IMR-90 (cell line): ENCODE data around the gene STAT3. TPM values are rescaled to one million over a fixed set of nuclear protein-coding genes. Genes with fewer than 3 reads are reported as not detected.
A peak's percentile ranks its signal among the peaks of the same experiment; 100 is the strongest.

Experiments
- ATAC-seq: fragments of 200-7000 bp; cut with Tn5 transposase; 2 replicates; pipeline ENCODE4 v1.9.1; 2020; ENCODE audit warnings: low read depth, mild to moderate bottlenecking, moderate library complexity
- BruUV-seq: library from RNA; stranded (reverse); fragments of 400-500 nt; replicated peaks from 2 replicates; lab custom pipeline; 2021; lab: Mats Ljungman, UMichigan
- CTCF ChIA-PET: fragments of 300-600 bp; formaldehyde crosslinking; extraction: SDS; loops from one replicate; lab custom pipeline; 2021; ENCODE audit warnings: antibody characterized with exemption; lab: Yijun Ruan, JAX
- POLR2A ChIA-PET: fragments of 300-600 bp; sonication (Branson Sonifier 250); formaldehyde crosslinking; loops from one replicate; lab custom pipeline; 2022; ENCODE audit warnings: antibody characterized with exemption; ENCODE audit not compliant: unreplicated experiment; lab: Charles Lee
- DNase-seq: peaks from one replicate; pipeline ENCODE4 v3.0.0; 2013
- H2AFZ ChIP-seq: replicated peaks from 2 replicates; pipeline ENCODE3; 2013; ENCODE audit warnings: low read length, mild to moderate bottlenecking; ENCODE audit not compliant: poor library complexity
- H2AK5ac ChIP-seq: 2 replicates; pipeline ENCODE4 v1.6.1; 2013; ENCODE audit warnings: low read depth, low read length, inconsistent platforms
- H2AK9ac ChIP-seq: replicated peaks from 2 replicates; pipeline ENCODE3; 2013; ENCODE audit warnings: mild to moderate bottlenecking, low read depth, low read length, moderate library complexity; ENCODE audit not compliant: poor library complexity
- H2BK120ac ChIP-seq: 2 replicates; pipeline ENCODE4 v1.6.1; 2013; ENCODE audit warnings: low read depth, low read length, inconsistent platforms
- H2BK15ac ChIP-seq: 3 replicates; pipeline ENCODE4 v1.6.1; 2013; ENCODE audit warnings: low read depth, low read length, inconsistent platforms
- H2BK20ac ChIP-seq: 2 replicates; pipeline ENCODE4 v1.6.1; 2013; ENCODE audit warnings: low read depth, mild to moderate bottlenecking, inconsistent platforms, low read length, moderate library complexity
- H2BK5ac ChIP-seq: 2 replicates; pipeline ENCODE4 v1.6.1; 2013; ENCODE audit warnings: mild to moderate bottlenecking, low read depth, low read length, inconsistent platforms; ENCODE audit not compliant: poor library complexity, severe bottlenecking
- H3K14ac ChIP-seq: replicated peaks from 2 replicates; pipeline ENCODE4 v1.6.1; 2013; ENCODE audit warnings: low read depth, low read length, inconsistent platforms
- H3K18ac ChIP-seq: 2 replicates; pipeline ENCODE4 v1.6.1; 2013; ENCODE audit warnings: low read depth, low read length, control low read depth
- H3K23ac ChIP-seq: 2 replicates; pipeline ENCODE4 v1.6.1; 2013; ENCODE audit warnings: low read depth, low read length, inconsistent platforms
- H3K27ac ChIP-seq: 2 replicates; pipeline ENCODE4 v1.5.1; 2013; ENCODE audit warnings: mild to moderate bottlenecking, control low read depth, low read length; ENCODE audit not compliant: insufficient read depth
- H3K27me3 ChIP-seq: 2 replicates; pipeline ENCODE4 v1.6.1; 2013; ENCODE audit warnings: low read length; ENCODE audit not compliant: control insufficient read depth, insufficient read depth
- H3K36me3 ChIP-seq: 2 replicates; pipeline ENCODE4 v1.6.1; 2013; ENCODE audit warnings: low read length, mixed read lengths; ENCODE audit not compliant: control insufficient read depth, insufficient read depth
- H3K4ac ChIP-seq: 2 replicates; pipeline ENCODE4 v1.6.1; 2013; ENCODE audit warnings: low read depth, low read length, inconsistent platforms
- H3K4me1 ChIP-seq: 2 replicates; pipeline ENCODE4 v1.6.1; 2013; ENCODE audit warnings: low read length, mixed read lengths; ENCODE audit not compliant: control insufficient read depth, insufficient read depth
- H3K4me2 ChIP-seq: 2 replicates; pipeline ENCODE4 v1.6.1; 2013; ENCODE audit warnings: low read depth, mild to moderate bottlenecking, control low read depth, low read length, moderate library complexity
- H3K4me3 ChIP-seq: 2 replicates; pipeline ENCODE4 v1.5.1; 2013; ENCODE audit warnings: low read depth, mild to moderate bottlenecking, control low read depth, low read length, moderate library complexity; ENCODE audit not compliant: insufficient read depth
- H3K56ac ChIP-seq: 2 replicates; pipeline ENCODE4 v1.6.1; 2013; ENCODE audit warnings: low read length, inconsistent platforms; ENCODE audit not compliant: insufficient read depth; ENCODE audit errors: extremely low read depth
- H3K79me1 ChIP-seq, 2 experiments: 2 replicates each; pipeline ENCODE4 v1.6.1; 2013; ENCODE audit warnings: low read length in 2 of 2, inconsistent platforms in 1 of 2, low read depth in 1 of 2
- H3K9ac ChIP-seq: 2 replicates; pipeline ENCODE4 v1.6.1; 2013; ENCODE audit warnings: low read depth, low read length, control low read depth
- H3K9me1 ChIP-seq: 2 replicates; pipeline ENCODE4 v1.6.1; 2013; ENCODE audit warnings: low read length, inconsistent platforms; ENCODE audit not compliant: insufficient read depth
- H3K9me3 ChIP-seq: 2 replicates; pipeline ENCODE4 v1.6.1; 2013; ENCODE audit warnings: low read length; ENCODE audit not compliant: control insufficient read depth, insufficient read depth
- H4K20me1 ChIP-seq: 2 replicates; pipeline ENCODE4 v1.6.1; 2013; ENCODE audit warnings: low read length, inconsistent platforms; ENCODE audit not compliant: insufficient read depth
- H4K5ac ChIP-seq: 2 replicates; pipeline ENCODE4 v1.6.1; 2013; ENCODE audit warnings: mild to moderate bottlenecking, low read depth, low read length, control low read depth
- H4K8ac ChIP-seq, 2 experiments: 2 replicates each; pipeline ENCODE4 v1.6.1; 2013; ENCODE audit warnings: low read depth in 2 of 2, low read length in 2 of 2, control low read depth in 1 of 2, inconsistent platforms in 1 of 2
- H4K91ac ChIP-seq: 2 replicates; pipeline ENCODE4 v1.6.1; 2013; ENCODE audit warnings: low read depth, low read length, inconsistent platforms; ENCODE audit not compliant: insufficient read depth
- BHLHE40 ChIP-seq: fragments of 150-350 bp; IDR thresholded peaks from 2 replicates; pipeline ENCODE4 v1.6.1; 2016; ENCODE audit warnings: mild to moderate bottlenecking, low read depth, low read length
- CEBPB ChIP-seq: IDR thresholded peaks from 2 replicates; pipeline ENCODE4 v1.6.1; 2012; ENCODE audit warnings: low read depth, low read length, improper control_type of control experiment
- CHD1 ChIP-seq: IDR thresholded peaks from 2 replicates; pipeline ENCODE4 v1.6.1; 2012; ENCODE audit warnings: low read depth, low read length, improper control_type of control experiment
- CTCF ChIP-seq: conservative IDR thresholded peaks from 2 replicates; pipeline ENCODE4 v1.5.1; 2012; ENCODE audit warnings: mild to moderate bottlenecking, low read depth, low read length, improper control_type of control experiment
- ELK1 ChIP-seq: fragments of 150-350 bp; IDR thresholded peaks from 2 replicates; pipeline ENCODE4 v1.6.1; 2016; ENCODE audit warnings: low read depth, mild to moderate bottlenecking, low read length, moderate library complexity, borderline replicate concordance
- FOS ChIP-seq: fragments of 150-350 bp; IDR thresholded peaks from 2 replicates; pipeline ENCODE4 v1.6.1; 2016; ENCODE audit warnings: low read depth, low read length
- MAZ ChIP-seq: IDR thresholded peaks from 2 replicates; pipeline ENCODE4 v1.6.1; 2012; ENCODE audit warnings: low read depth, mild to moderate bottlenecking, low read length, improper control_type of control experiment, moderate library complexity, borderline replicate concordance
- NFE2L2 ChIP-seq: fragments of 150-350 bp; IDR thresholded peaks from 2 replicates; pipeline ENCODE4 v1.6.1; 2016; ENCODE audit warnings: low read depth, mild to moderate bottlenecking, low read length
- POLR2A ChIP-seq: IDR thresholded peaks from 2 replicates; pipeline ENCODE4 v1.6.1; 2012; ENCODE audit warnings: mild to moderate bottlenecking, low read depth, low read length
- RAD21 ChIP-seq: IDR thresholded peaks from 2 replicates; pipeline ENCODE4 v1.6.1; 2012; ENCODE audit warnings: low read length, improper control_type of control experiment
- RCOR1 ChIP-seq: IDR thresholded peaks from 2 replicates; pipeline ENCODE4 v1.6.1; 2012; ENCODE audit warnings: mild to moderate bottlenecking, low read length, improper control_type of control experiment; ENCODE audit not compliant: insufficient replicate concordance
- RFX5 ChIP-seq: IDR thresholded peaks from 2 replicates; pipeline ENCODE4 v1.8.0; 2012; ENCODE audit warnings: low read depth, mild to moderate bottlenecking, low read length, moderate library complexity
- SMC3 ChIP-seq: fragments of 150-350 bp; IDR thresholded peaks from 2 replicates; pipeline ENCODE4 v1.6.1; 2016; ENCODE audit warnings: low read depth, mild to moderate bottlenecking, antibody characterized with exemption, low read length, moderate library complexity
- USF2 ChIP-seq: fragments of 150-350 bp; IDR thresholded peaks from 2 replicates; pipeline ENCODE4 v1.6.1; 2017; ENCODE audit warnings: mild to moderate bottlenecking, antibody characterized with exemption, low read length, low read depth
- WGBS, 2 experiments: methylation state at CpG; one replicate each; pipeline versions ENCODE4 v1.1.5 to v1.1.7; 2013; ENCODE audit warnings: missing lambda C conversion rate in 2 of 2; ENCODE audit not compliant: insufficient read length in 1 of 2; ENCODE audit errors: extremely low coverage in 2 of 2; 5-methylcytosine and 5-hydroxymethylcytosine counted together
- dilution Hi-C: fragments of 300-500 bp; cut with HindIII; formaldehyde crosslinking; loops from one replicate; pipeline ENCODE4 v1.14.3; 2018; ENCODE audit warnings: low sequenced_read_pairs; ENCODE audit not compliant: unreplicated experiment
- in situ Hi-C: fragments of 300-500 bp; cut with MboI; formaldehyde crosslinking; loops from 3 replicates; pipeline ENCODE4 v1.14.3; 2019; ENCODE audit warnings: low sequenced_read_pairs, inconsistent platforms, mixed read lengths
- intact Hi-C: fragments of 100-400 bp; cut with micrococcal nuclease; formaldehyde crosslinking; loops from 2 replicates; pipeline ENCODE4 v1.10.0; 2022
- polyA plus RNA-seq, 3 experiments: library from polyadenylated mRNA; depleted of rRNA; stranded (reverse); fragments of >200 nt; gene quantifications; 2 replicates each; pipeline ENCODE4 v1.2.3, GENCODE V29; 2012; ENCODE audit warnings: low replicate concordance in 1 of 3
- total RNA-seq: library from RNA; depleted of rRNA; stranded (reverse); fragments of >200 nt; gene quantifications from 2 replicates; pipeline ENCODE4 v1.2.3, GENCODE V29; 2012

Gene STAT3
- total and polyA plus RNA-seq, 2 of the 4 experiments (the other 2 are of a cell fraction) = 47.2 to 66.3 TPM

- peaks cover 3% of the 10 kb centered on the region; the same call in 1 of the 2 replicates for H3K36me3 ChIP-seq
- no peaks in the 10 kb centered on the region for H3K9me3 ChIP-seq
- H3K56ac ChIP-seq = peak overlapping the region; percentile 53
- ATAC-seq (no peak; the same call in 1 of the 2 replicates), DNase-seq (no peak)
- POLR2A ChIA-PET = interaction anchor here (1.0 kb wide), 1 partner anchor 12 kb away, joined by 3 read pairs; no protein-coding TSS in a partner anchor
- H4K20me1 ChIP-seq = peaks cover 52% of the 10 kb centered on the region
- H3K27ac ChIP-seq = peak overlapping the region; percentile 92
- H2AK5ac ChIP-seq = peak overlapping the region; percentile 84
- peak overlapping the region; percentile 76 for H3K4me2 ChIP-seq
- in situ Hi-C loops = no loop called here
- peak overlapping the region; percentile 86 for H3K23ac ChIP-seq
- H4K91ac ChIP-seq = peak overlapping the region; percentile 65
- peak overlapping the region; percentile 28 to 30; a peak in 1 of 4 replicates for H4K8ac ChIP-seq
- CTCF ChIA-PET = no interaction called here
- peaks cover 9 to 71% of the 10 kb centered on the region in 2 experiments; a peak in 3 of 4 replicates for H3K79me1 ChIP-seq
- H4K5ac ChIP-seq = no peak overlapping the region; the same call in 1 of the 2 replicates
- peak overlapping the region; percentile 99 for H3K4me3 ChIP-seq
- H2AK9ac ChIP-seq = peak overlapping the region; percentile 95
- intact Hi-C loops = loop anchor here (1.0 kb wide), 3 partner anchors 34 to 66 kb away; no protein-coding TSS in a partner anchor
- dilution Hi-C loops = no loop called here
- H3K27me3 ChIP-seq = no peaks in the 10 kb centered on the region
- H2BK5ac ChIP-seq = peak overlapping the region; percentile 90
- no TSS peak for BruUV-seq
- peak overlapping the region; percentile 93 for H2AFZ ChIP-seq
- peaks cover 6% of the 10 kb centered on the region for H3K4me1 ChIP-seq
- no peak overlapping the region for H2BK15ac ChIP-seq
- 0% methylated on average over 33 of the region's 62 CpGs; no CpG with 5 or more reads in 1 of the 2 experiments for WGBS, 2 experiments
- peak overlapping the region; percentile 85 for H3K4ac ChIP-seq
- peaks cover 7% of the 10 kb centered on the region for H3K9me1 ChIP-seq
- H3K9ac ChIP-seq = peak overlapping the region; percentile 94
- H2BK20ac ChIP-seq = no peak overlapping the region
- peak overlapping the region; percentile 94 for H3K14ac ChIP-seq
- H3K18ac ChIP-seq = peak overlapping the region; percentile 15; the same call in 1 of the 2 replicates
- H2BK120ac ChIP-seq = peak overlapping the region; percentile 45
- TF ChIP-seq SMC3 (no peak), FOS (no peak), CEBPB (no peak), RAD21 (no peak), RCOR1 (no peak), USF2 (0 out of 2 replicates have a peak, but pooled peaks have one; percentile 1), NFE2L2 (no peak), CHD1 (0 out of 2 replicates have a peak, but pooled peaks have one; percentile 90), ELK1 (no peak), BHLHE40 (no peak), RFX5 (no peak), CTCF (no peak), MAZ (no peak; the same call in 1 of the 2 replicates), POLR2A (no peak)
Observed at GRCh38 chr17:42387661-42388380, 421 bp downstream of the STAT3 start.
